ENCODE data around the gene F12. TPM values are rescaled to one million over a fixed set of nuclear protein-coding genes. Genes with fewer than 3 reads are reported as not detected.

F12 gene
- total RNA-seq, 1 experiment from 2014 or later, result 8.2 TPM

DNA sequence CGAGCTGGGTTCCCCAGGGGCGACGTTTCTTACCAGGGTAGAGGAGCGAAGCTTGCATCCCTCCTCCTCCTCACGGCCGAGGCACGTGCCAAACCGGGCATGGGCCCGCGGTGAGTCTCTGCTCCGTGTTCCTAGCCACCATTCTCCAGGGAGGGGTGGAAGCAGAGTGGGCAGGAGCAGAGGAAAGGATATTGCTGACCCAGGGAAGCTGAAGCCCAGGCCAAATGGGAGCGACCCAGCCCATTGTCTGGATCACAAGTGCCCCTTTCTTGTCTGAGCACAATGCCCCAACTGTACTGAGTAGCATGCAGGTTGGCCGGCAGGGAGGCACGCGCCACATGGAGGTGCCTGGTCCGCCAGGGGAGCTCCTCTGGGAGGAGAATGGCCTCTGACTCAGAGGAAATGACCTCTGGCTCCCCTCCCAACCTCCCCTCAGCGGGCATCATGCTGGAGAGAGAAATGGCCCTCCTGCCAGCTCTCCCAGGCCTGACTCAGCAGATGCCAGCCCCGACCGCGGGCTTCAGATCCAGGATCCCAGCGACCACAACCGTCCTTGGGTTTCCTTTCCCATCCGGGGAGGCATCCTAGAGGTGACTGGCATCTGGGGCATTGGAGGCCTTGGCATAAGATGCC, 38.4 kb upstream of the F12 start:
- in situ Hi-C loops (cut with HindIII; ENCODE audit: low pct_unique_long_range_greater_than_20kb, low sequenced_read_pairs), result no loop called here

DNA sequence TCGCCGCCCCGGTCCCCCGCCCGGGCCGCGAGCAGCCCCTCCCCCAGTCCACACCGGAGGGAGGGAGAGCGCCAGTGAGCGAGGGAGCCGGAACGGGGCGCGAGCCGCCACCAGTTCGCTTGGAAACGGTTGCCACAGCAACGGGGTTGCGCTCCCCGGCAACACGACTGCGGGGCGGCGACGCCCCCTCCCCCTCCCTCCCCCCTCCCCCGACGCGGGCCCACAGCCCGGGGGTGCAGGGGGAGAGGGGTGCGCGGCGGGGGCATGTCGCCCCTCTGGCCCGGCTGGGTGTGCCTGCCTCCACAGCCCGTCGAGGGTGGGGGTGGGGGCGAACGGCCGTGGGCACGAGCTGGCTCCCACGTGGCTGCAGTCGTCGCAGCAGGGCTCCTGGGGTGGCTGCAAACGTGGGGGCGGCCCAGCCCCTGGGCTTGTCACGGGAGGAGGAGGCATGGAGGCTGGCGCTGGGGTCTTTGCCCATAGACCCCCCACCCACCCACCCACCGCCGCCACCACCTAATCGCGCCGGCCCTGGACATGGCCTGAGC, 37.8 kb upstream of the F12 start:
- peak; percentile 52 for DNase-seq (ENCODE audit: low read depth, low spot score)
- in situ Hi-C loops (cut with HindIII; ENCODE audit: low pct_unique_long_range_greater_than_20kb, low sequenced_read_pairs), result no loop called here

More for the DNA sequence above, 38.4 kb upstream of the F12 start:
- DNase-seq (ENCODE audit: low read depth, low spot score), result peak; percentile 97

GRCh38 chr5:177446200-177447065, 37.1 kb upstream of the F12 start, which contains the start of gene PRR7:
Gene PRR7, plus strand, starts transcription at chr5:177446814. Its CDS starts 8,254 bp downstream, at chr5:177455068.
- in situ Hi-C loops (cut with HindIII; ENCODE audit: low pct_unique_long_range_greater_than_20kb, low sequenced_read_pairs), result no loop called here
- peak; percentile 63 for DNase-seq (ENCODE audit: low read depth, low spot score)

DNA sequence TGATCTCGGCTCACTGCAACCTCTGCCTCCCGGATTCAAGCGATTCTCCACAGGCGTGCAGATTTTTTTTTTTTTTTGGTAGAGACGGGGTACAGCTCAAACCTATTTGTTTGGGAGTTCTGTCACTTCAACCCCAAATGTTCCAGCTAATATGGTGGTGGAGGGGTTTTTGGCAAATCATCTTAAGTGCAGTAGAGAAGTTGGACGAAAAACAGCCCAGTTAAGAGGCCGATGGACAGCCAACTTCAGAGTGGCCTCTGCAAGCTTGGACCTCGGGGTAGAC, 36.5 kb upstream of the F12 start:
- in situ Hi-C loops (cut with HindIII; ENCODE audit: low pct_unique_long_range_greater_than_20kb, low sequenced_read_pairs), result no loop called here
- no peak for DNase-seq (ENCODE audit: low read depth, low spot score)

GRCh38 chr5:177445052-177445916, 35.9 kb upstream of the F12 start:
- DNase-seq (ENCODE audit: low read depth, low spot score), result no peak
- in situ Hi-C loops (cut with HindIII; ENCODE audit: low pct_unique_long_range_greater_than_20kb, low sequenced_read_pairs), result no loop called here

GRCh38 chr5:177444106-177445051, 35.0 kb upstream of the F12 start:
- in situ Hi-C loops (cut with HindIII; ENCODE audit: low pct_unique_long_range_greater_than_20kb, low sequenced_read_pairs), result no loop called here
- DNase-seq (ENCODE audit: low read depth, low spot score), result no peak

DNA sequence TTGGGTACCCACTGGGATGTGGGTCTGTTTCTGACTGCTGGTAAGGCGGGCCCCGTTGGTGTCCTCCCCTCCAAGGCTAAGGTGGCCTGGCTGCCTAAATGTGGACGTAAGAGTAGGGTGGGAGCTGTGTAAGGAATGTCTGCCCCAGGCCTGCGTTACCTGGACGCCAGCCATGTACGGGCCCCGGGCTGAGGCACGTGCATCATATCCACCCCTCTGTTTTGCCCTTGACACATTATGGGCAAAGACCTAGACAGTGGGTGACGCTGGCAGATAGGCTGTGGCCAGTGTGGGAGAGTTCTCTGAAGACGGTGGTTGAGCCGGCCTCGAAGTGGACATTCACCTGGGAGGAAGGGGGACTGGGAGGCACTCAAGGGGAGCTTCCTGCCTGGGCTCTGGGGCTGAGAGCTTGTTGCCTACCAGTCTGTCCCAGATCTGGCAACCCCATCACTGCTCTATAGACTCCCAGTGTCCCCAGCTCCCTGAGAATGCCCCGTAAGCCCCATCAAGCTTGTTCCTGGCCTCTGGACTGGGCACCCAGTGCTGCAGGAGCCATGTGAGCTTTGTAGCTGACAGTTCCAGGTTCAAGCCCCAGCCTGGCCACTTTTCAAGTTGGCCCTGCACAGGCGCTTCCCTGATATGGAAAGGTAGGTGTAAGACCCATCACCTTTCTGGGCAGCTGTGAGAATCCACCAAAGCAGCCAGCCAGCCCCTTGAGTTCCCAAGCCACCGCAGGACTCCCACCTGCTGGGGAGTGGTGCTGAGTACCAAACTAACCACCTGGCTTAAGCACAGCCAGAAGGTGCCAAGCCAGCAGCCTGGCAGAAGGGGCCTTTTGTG, 34.0 kb upstream of the F12 start:
- in situ Hi-C loops (cut with HindIII; ENCODE audit: low pct_unique_long_range_greater_than_20kb, low sequenced_read_pairs), result no loop called here

GRCh38 chr5:177442066-177442826, 32.9 kb upstream of the F12 start:
- in situ Hi-C loops (cut with HindIII; ENCODE audit: low pct_unique_long_range_greater_than_20kb, low sequenced_read_pairs), result no loop called here
- no peak for DNase-seq (ENCODE audit: low read depth, low spot score)

More for the DNA sequence above, 34.0 kb upstream of the F12 start:
- DNase-seq (ENCODE audit: low read depth, low spot score), result no peak

DNA sequence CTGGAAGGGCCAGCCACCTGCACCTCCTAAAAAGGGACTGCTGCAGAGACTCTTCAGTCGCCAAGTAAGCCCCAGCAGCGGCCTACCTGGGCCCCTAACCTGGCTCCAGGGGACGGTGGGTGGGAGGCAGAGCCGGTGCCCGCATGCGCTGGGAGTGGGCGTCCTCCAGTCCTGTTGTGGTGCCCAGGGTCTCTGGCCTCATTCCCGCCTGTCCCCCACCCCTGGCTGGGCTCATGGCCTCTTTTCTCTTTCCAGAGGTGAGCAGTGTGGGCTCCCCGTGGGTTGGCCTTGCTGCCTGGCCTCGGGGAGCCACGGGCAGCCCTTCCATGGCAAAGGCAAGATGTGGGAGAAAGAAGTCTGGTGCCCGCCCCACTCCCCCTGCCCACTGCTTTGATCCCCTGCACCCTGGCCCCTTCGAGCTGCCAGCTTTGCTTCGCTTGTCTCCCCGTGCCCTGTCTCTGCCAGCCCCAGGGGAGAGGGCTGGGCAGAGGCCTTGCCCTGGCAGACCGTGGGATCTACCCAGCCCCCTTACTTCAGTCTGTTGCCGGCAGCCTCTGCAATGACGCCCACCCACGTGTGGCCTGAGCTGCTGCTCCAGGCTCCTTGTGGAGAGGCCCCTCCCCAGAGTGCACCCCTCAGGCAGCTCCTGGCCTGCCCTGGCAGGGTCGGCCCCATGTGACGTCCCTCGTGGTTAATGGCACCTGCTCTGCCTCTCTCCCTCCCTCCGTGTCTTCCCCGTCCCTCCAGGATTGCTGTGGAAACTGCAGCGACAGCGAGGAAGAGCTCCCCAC, 31.8 kb upstream of the F12 start:
- no peak for DNase-seq (ENCODE audit: low read depth, low spot score)
- in situ Hi-C loops (cut with HindIII; ENCODE audit: low pct_unique_long_range_greater_than_20kb, low sequenced_read_pairs), result no loop called here

GRCh38 chr5:177440211-177440989, 31.0 kb upstream of the F12 start:
- no peak for DNase-seq (ENCODE audit: low read depth, low spot score)
- in situ Hi-C loops (cut with HindIII; ENCODE audit: low pct_unique_long_range_greater_than_20kb, low sequenced_read_pairs), result no loop called here

- DNase-seq (ENCODE audit: low read depth, low spot score), result no peak
- in situ Hi-C loops (cut with HindIII; ENCODE audit: low pct_unique_long_range_greater_than_20kb, low sequenced_read_pairs), result no loop called here
Measured at GRCh38 chr5:177439518-177440053, 30.2 kb upstream of the F12 start.

DNA sequence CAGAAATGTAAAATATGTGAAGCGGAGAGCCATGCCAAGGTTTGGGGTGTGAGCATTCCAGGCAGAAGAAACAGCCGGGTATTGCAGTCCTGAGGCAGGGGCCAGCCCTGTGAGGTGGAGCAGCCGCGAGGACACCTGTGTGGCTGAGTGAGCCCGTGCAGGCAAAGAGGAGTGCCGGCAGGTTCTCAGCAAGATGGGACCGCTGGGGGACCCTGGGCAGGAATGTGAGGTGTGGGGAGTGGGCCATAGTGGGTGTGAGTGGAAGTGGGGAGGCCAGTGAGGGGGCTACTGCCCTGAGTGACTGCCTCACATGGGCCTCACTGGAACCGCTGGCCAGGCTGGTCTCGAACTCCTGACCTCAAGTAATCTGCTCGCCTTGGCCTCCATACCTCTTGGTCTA, 29.1 kb upstream of the F12 start:
- no peak for DNase-seq (ENCODE audit: low read depth, low spot score)
- in situ Hi-C loops (cut with HindIII; ENCODE audit: low pct_unique_long_range_greater_than_20kb, low sequenced_read_pairs), result no loop called here

- in situ Hi-C loops (cut with HindIII; ENCODE audit: low pct_unique_long_range_greater_than_20kb, low sequenced_read_pairs), result no loop called here
- DNase-seq (ENCODE audit: low read depth, low spot score), result peak; percentile 40
Measured at GRCh38 chr5:177437623-177438022, 28.3 kb upstream of the F12 start.

All from SK-MEL-5 (cell line).